ENCODE data around the gene SPG21.

The SPG21 gene

GRCh38 chr15:64993290-64993689, 3.6 kb upstream of the SPG21 start:
- no peak for DNase-seq

- no peak for DNase-seq
Measured at GRCh38 chr15:64991536-64992135, 1.9 kb upstream of the SPG21 start.

- no peak for DNase-seq
Measured at GRCh38 chr15:64990168-64990470, 405 bp upstream of the SPG21 start.

- DNase-seq = no peak
Measured at GRCh38 chr15:64987136-64987535, 2.6 kb downstream of the SPG21 start.

GRCh38 chr15:64985366-64986033, 4.2 kb downstream of the SPG21 start:
- no peak for DNase-seq

GRCh38 chr15:64982472-64982871, 7.2 kb downstream of the SPG21 start:
- no peak for DNase-seq

GRCh38 chr15:64981812-64982431, 7.8 kb downstream of the SPG21 start:
- peak in 1 of 51 donors; percentile 6 for DNase-seq

- DNase-seq = peak in 15 of 51 donors; percentile 2 to 36 (median 16)
Measured at GRCh38 chr15:64979252-64979710, 10.4 kb downstream of the SPG21 start.

- DNase-seq = no peak
Measured at GRCh38 chr15:64975390-64975789, 14.3 kb downstream of the SPG21 start.

- no peak for DNase-seq
Measured at GRCh38 chr15:64970698-64971097, 19.0 kb downstream of the SPG21 start.

- DNase-seq = no peak
Measured at GRCh38 chr15:64969401-64969800, 20.3 kb downstream of the SPG21 start.

GRCh38 chr15:64961013-64961412, 28.7 kb downstream of the SPG21 start:
- DNase-seq = no peak

- DNase-seq = no peak
Measured at GRCh38 chr15:64960153-64960552, 29.6 kb downstream of the SPG21 start.

- no peak for DNase-seq
Measured at GRCh38 chr15:64959128-64959527, 30.6 kb downstream of the SPG21 start.

GRCh38 chr15:64954395-64954794, 35.3 kb downstream of the SPG21 start:
- no peak for DNase-seq

- no peak for DNase-seq
Measured at GRCh38 chr15:64951777-64952418, 37.8 kb downstream of the SPG21 start.

- DNase-seq = no peak
Measured at GRCh38 chr15:64950888-64951287, 38.8 kb downstream of the SPG21 start.

- DNase-seq = no peak
Measured at GRCh38 chr15:64949383-64950186, 40.1 kb downstream of the SPG21 start.

GRCh38 chr15:64948916-64949315, 40.8 kb downstream of the SPG21 start:
- no peak for DNase-seq

GRCh38 chr15:64947211-64947610, 42.5 kb downstream of the SPG21 start:
- DNase-seq = no peak

- DNase-seq = no peak
Measured at GRCh38 chr15:64944961-64945360, 44.8 kb downstream of the SPG21 start.
